Neuronal stem cell (in vitro differentiated cells): Measurements from ENCODE around the gene UNC5B.

Source experiments
- DNase-seq: peaks from one replicate; pipeline ENCODE4 v3.0.0-alpha.2; 2013; ENCODE audit warnings: low spot score
- H2AFZ ChIP-seq: one replicate; pipeline ENCODE4 v1.6.1; 2013; ENCODE audit warnings: mild to moderate bottlenecking, low read length, inconsistent platforms
- H2AK5ac ChIP-seq: 2 replicates; pipeline ENCODE4 v1.6.1; 2013; ENCODE audit warnings: low read depth, mild to moderate bottlenecking, inconsistent platforms, low read length, moderate library complexity, mixed read lengths
- H2BK120ac ChIP-seq: 2 replicates; pipeline ENCODE4 v1.6.1; 2013; ENCODE audit warnings: low read depth, mild to moderate bottlenecking, inconsistent platforms, low read length, moderate library complexity, mixed read lengths
- H2BK12ac ChIP-seq: one replicate; pipeline ENCODE4 v1.6.1; 2013; ENCODE audit warnings: low read length, inconsistent platforms
- H2BK15ac ChIP-seq: 2 replicates; pipeline ENCODE4 v1.6.1; 2013; ENCODE audit warnings: mild to moderate bottlenecking, low read length, inconsistent platforms, mixed read lengths
- H2BK5ac ChIP-seq: one replicate; pipeline ENCODE4 v1.6.1; 2013; ENCODE audit warnings: inconsistent platforms, mild to moderate bottlenecking, low read length, moderate library complexity
- H3K14ac ChIP-seq: one replicate; pipeline ENCODE4 v1.6.1; 2013; ENCODE audit warnings: low read length, inconsistent platforms
- H3K18ac ChIP-seq: 2 replicates; pipeline ENCODE4 v1.6.1; 2013; ENCODE audit warnings: low read length, inconsistent platforms
- H3K23ac ChIP-seq: 2 replicates; pipeline ENCODE4 v1.6.1; 2013; ENCODE audit warnings: low read depth, mild to moderate bottlenecking, mixed read lengths, low read length, inconsistent platforms; ENCODE audit not compliant: poor library complexity
- H3K27ac ChIP-seq: replicated peaks from 3 replicates; pipeline ENCODE4 v1.5.1; 2013; ENCODE audit warnings: low read length, inconsistent platforms
- H3K27me3 ChIP-seq, 3 experiments: 2 replicates each; pipeline ENCODE4 v1.6.1; 2013; ENCODE audit warnings: low read length in 3 of 3, mild to moderate bottlenecking in 2 of 3, inconsistent platforms in 1 of 3, low read depth in 1 of 3, mixed read lengths in 1 of 3, moderate library complexity in 1 of 3; ENCODE audit not compliant: control insufficient read depth in 3 of 3, insufficient read depth in 3 of 3
- H3K36me3 ChIP-seq, 2 donors: replicated peaks in 1 of 2; 2 replicates each; pipeline ENCODE4 v1.6.1; 2013; ENCODE audit warnings: low read length in 2 of 2; ENCODE audit not compliant: control insufficient read depth in 2 of 2, insufficient read depth in 2 of 2
- H3K4ac ChIP-seq: 2 replicates; pipeline ENCODE4 v1.6.1; 2013; ENCODE audit warnings: inconsistent platforms, mild to moderate bottlenecking, low read length, moderate library complexity
- H3K4me1 ChIP-seq, 2 donors: 1 replicate in 1 of 2; 2 replicates in 1 of 2; pipeline ENCODE4 v1.6.1; 2013; ENCODE audit warnings: low read length in 2 of 2, low read depth in 1 of 2; ENCODE audit not compliant: control insufficient read depth in 2 of 2, insufficient read depth in 1 of 2
- H3K4me2 ChIP-seq: one replicate; pipeline ENCODE4 v1.6.1; 2013; ENCODE audit warnings: mild to moderate bottlenecking, low read length, inconsistent platforms; ENCODE audit not compliant: insufficient read depth, poor library complexity, severe bottlenecking
- H3K4me3 ChIP-seq, 2 donors: 2 replicates each; pipeline ENCODE4 v1.5.1; 2013; ENCODE audit warnings: low read length in 2 of 2, mild to moderate bottlenecking in 2 of 2, inconsistent platforms in 1 of 2, moderate library complexity in 1 of 2
- H3K79me1 ChIP-seq: one replicate; pipeline ENCODE4 v1.6.1; 2013; ENCODE audit warnings: low read depth, mild to moderate bottlenecking, inconsistent platforms, low read length, moderate library complexity
- H3K9ac ChIP-seq: one replicate; pipeline ENCODE4 v1.6.1; 2013; ENCODE audit warnings: mild to moderate bottlenecking, low read depth, low read length, inconsistent platforms; ENCODE audit not compliant: poor library complexity
- H3K9me3 ChIP-seq, 2 donors: replicated peaks in 1 of 2; 2 replicates each; pipeline versions ENCODE3 to v1.6.1; 2013; ENCODE audit warnings: low read length in 2 of 2, mild to moderate bottlenecking in 2 of 2, inconsistent platforms in 1 of 2, low read depth in 1 of 2, mixed read lengths in 1 of 2, moderate library complexity in 1 of 2; ENCODE audit not compliant: control insufficient read depth in 2 of 2, insufficient read depth in 1 of 2
- H4K8ac ChIP-seq: one replicate; pipeline ENCODE4 v1.6.1; 2013; ENCODE audit warnings: low read depth, mild to moderate bottlenecking, inconsistent platforms, low read length, moderate library complexity
- H4K91ac ChIP-seq: one replicate; pipeline ENCODE4 v1.6.1; 2013; ENCODE audit warnings: low read length, low read depth, mild to moderate bottlenecking, inconsistent platforms; ENCODE audit not compliant: poor library complexity
- WGBS, 2 donors: extraction: QIAGEN DNeasy Blood & Tissue Kit; methylation state at CpG; one replicate each; pipeline ENCODE4 v1.1.7; 2013; ENCODE audit warnings: missing lambda C conversion rate in 2 of 2, mixed read lengths in 1 of 2; ENCODE audit not compliant: insufficient read length in 2 of 2, insufficient replicate concordance in 1 of 2; ENCODE audit errors: extremely low coverage in 2 of 2; 5-methylcytosine and 5-hydroxymethylcytosine counted together

Gene UNC5B

DNA sequence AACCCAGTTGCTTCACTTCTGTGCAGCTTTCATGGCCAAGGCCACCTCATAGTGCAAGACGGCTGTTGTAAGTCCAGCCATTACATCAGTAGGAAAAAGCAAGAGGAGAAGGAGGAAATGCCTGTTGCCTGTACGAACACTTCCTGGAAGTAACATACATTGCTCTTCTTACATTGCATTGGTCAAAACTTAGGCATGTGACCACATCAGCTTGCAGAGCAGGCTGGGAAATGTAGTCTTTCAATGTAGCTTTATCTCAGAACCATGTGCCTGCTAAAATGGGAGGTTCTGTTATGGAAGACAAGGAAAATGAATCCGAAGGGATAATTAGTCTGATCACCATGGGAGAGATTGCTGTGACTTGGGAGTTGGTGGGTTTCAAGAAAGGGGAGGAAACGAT is 111.0 kb downstream of the UNC5B start:
- no peak for DNase-seq
- H4K8ac ChIP-seq: no peak overlapping the region
- H3K23ac ChIP-seq: no peak overlapping the region
- no peak overlapping the region for H3K9ac ChIP-seq
- H3K18ac ChIP-seq: no peak overlapping the region
- H4K91ac ChIP-seq: no peak overlapping the region
- no peak overlapping the region for H3K27ac ChIP-seq
- H3K4me1 ChIP-seq: peaks cover 2 to 5% of the 10 kb centered on the region in 2 donors
- H3K14ac ChIP-seq: no peak overlapping the region
- no peak overlapping the region for H2BK15ac ChIP-seq
- no peak overlapping the region for H2BK5ac ChIP-seq
- whole genome bisulfite sequencing, 2 donors: no CpG with 5 or more reads among the region's 4 CpGs
- H3K27me3 ChIP-seq: no peaks in the 10 kb centered on the region
- H3K36me3 ChIP-seq: peaks cover 0 to 4% of the 10 kb centered on the region in 2 donors
- no peak overlapping the region for H3K4me2 ChIP-seq
- H2AFZ ChIP-seq: no peak overlapping the region
- no peak overlapping the region for H3K4me3 ChIP-seq
- H2AK5ac ChIP-seq: no peak overlapping the region
- H3K4ac ChIP-seq: no peak overlapping the region
- H2BK12ac ChIP-seq: no peak overlapping the region
- H3K79me1 ChIP-seq: peaks cover 2% of the 10 kb centered on the region
- H2BK120ac ChIP-seq: no peak overlapping the region
- H3K9me3 ChIP-seq: no peaks in the 10 kb centered on the region

- H3K36me3 ChIP-seq: peaks cover 0 to 4% of the 10 kb centered on the region in 2 donors
- no peak overlapping the region for H3K23ac ChIP-seq
- no peak overlapping the region for H2AFZ ChIP-seq
- no peak overlapping the region for H4K8ac ChIP-seq
- H3K4me1 ChIP-seq: peaks cover under 1 to 3% of the 10 kb centered on the region in 2 donors
- no peak overlapping the region for H3K4me2 ChIP-seq
- H3K4me3 ChIP-seq: no peak overlapping the region
- no peak overlapping the region for H2AK5ac ChIP-seq
- H3K14ac ChIP-seq: no peak overlapping the region
- H2BK15ac ChIP-seq: no peak overlapping the region
- no peak for DNase-seq
- no peak overlapping the region for H2BK120ac ChIP-seq
- H3K27ac ChIP-seq: no peak overlapping the region
- no peaks in the 10 kb centered on the region for H3K9me3 ChIP-seq
- no peak overlapping the region for H3K4ac ChIP-seq
- no peaks in the 10 kb centered on the region for H3K27me3 ChIP-seq
- peaks cover 2% of the 10 kb centered on the region for H3K79me1 ChIP-seq
- H2BK5ac ChIP-seq: no peak overlapping the region
- no peak overlapping the region for H2BK12ac ChIP-seq
- H3K18ac ChIP-seq: peak overlapping the region; percentile 22
- no CpG with 5 or more reads among the region's 9 CpGs for WGBS, 2 donors
- peak overlapping the region; percentile 66 for H4K91ac ChIP-seq
- peak overlapping the region; percentile 27 for H3K9ac ChIP-seq
These were observed 112.4 kb downstream of the UNC5B start for GRCh38 chr10:71324743-71325142.

- Histone ChIP-seq H3K4me3 (no peak overlapping the region), H2BK120ac (no peak overlapping the region), H3K4me1 (no peaks in the 10 kb centered on the region), H2AK5ac (no peak overlapping the region), H3K4ac (no peak overlapping the region), H3K14ac (no peak overlapping the region), H3K9ac (peak overlapping the region; percentile 27), H3K36me3 (peaks cover 0 to 4% of the 10 kb centered on the region in 2 donors), H2BK5ac (no peak overlapping the region), H3K27me3 (no peaks in the 10 kb centered on the region), H3K18ac (no peak overlapping the region), H2BK15ac (no peak overlapping the region), H3K79me1 (peaks cover 2% of the 10 kb centered on the region), H2BK12ac (no peak overlapping the region), H3K23ac (no peak overlapping the region), H3K4me2 (no peak overlapping the region), H3K27ac (no peak overlapping the region), H4K8ac (no peak overlapping the region), H4K91ac (peak overlapping the region; percentile 66), H3K9me3 (no peaks in the 10 kb centered on the region), H2AFZ (no peak overlapping the region)
- no CpG with 5 or more reads among the region's 6 CpGs for WGBS, 2 donors
- no peak for DNase-seq
These were observed 112.9 kb downstream of the UNC5B start for GRCh38 chr10:71325267-71325666.

DNA sequence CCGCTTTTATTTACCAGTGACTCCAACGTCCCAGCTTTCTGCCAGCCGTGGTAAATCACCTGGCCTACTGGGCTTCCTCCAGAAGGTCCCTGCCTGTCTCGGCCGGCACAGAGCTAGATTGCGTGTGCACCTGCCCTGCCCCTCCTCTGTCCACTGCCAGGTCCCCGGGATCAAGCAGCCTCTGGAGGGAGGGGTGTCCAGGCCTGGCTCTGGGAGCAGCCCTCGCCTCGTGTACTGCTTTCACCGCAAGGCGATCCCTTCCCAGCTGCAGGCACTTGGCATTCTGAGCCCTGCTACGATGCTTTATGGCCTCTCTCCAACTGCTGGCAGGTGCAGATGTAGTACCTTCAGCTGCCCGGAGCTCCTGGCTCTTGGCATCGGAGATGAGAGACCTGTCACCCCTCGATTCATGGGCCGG is 114.1 kb downstream of the UNC5B start:
- no peaks in the 10 kb centered on the region for H3K4me1 ChIP-seq
- no peak overlapping the region for H3K27ac ChIP-seq
- H2BK120ac ChIP-seq: no peak overlapping the region
- H4K8ac ChIP-seq: no peak overlapping the region
- H4K91ac ChIP-seq: no peak overlapping the region
- H3K27me3 ChIP-seq: no peaks in the 10 kb centered on the region
- H3K18ac ChIP-seq: no peak overlapping the region
- peaks cover 0 to 4% of the 10 kb centered on the region in 2 donors for H3K36me3 ChIP-seq
- H3K4ac ChIP-seq: no peak overlapping the region
- H3K4me2 ChIP-seq: no peak overlapping the region
- H3K4me3 ChIP-seq: no peak overlapping the region
- H3K9me3 ChIP-seq: no peaks in the 10 kb centered on the region
- no peak overlapping the region for H2AK5ac ChIP-seq
- WGBS, 2 donors: no CpG with 5 or more reads among the region's 16 CpGs
- no peak for DNase-seq
- H2AFZ ChIP-seq: no peak overlapping the region
- H3K79me1 ChIP-seq: no peaks in the 10 kb centered on the region
- H3K9ac ChIP-seq: peak overlapping the region; percentile 46
- H3K23ac ChIP-seq: peak overlapping the region; percentile 39
- H2BK12ac ChIP-seq: no peak overlapping the region
- no peak overlapping the region for H2BK15ac ChIP-seq
- no peak overlapping the region for H2BK5ac ChIP-seq
- H3K14ac ChIP-seq: no peak overlapping the region
